ENCODE results near the gene TRAF2.
"Not testable (repeated sequence)": the region's sequence is repeated elsewhere in the genome, so short reads cannot be mapped to it uniquely, and the experiment has no call there.

The TRAF2 gene

GRCh38 chr9:136885950-136886578 lies at the start of gene TRAF2:
TRAF2 (plus strand) TSS chr9:136886516; CDS start chr9:136898741, 12,225 bp downstream.
- Mint-ChIP-seq H3K36me3 (ENCODE audit: low read depth) (no peaks in the 10 kb centered on the region), H3K27me3 (ENCODE audit: low read depth, poor library complexity) (no peaks in the 10 kb centered on the region), H3K9me3 (no peaks in the 10 kb centered on the region), H3K4me1 (peaks cover 9% of the 10 kb centered on the region), H3K4me3 (peak within 1 kb of the TSS; percentile 86), H3K27ac (peak within 1 kb of the TSS; percentile 55)
- DNase-seq: peak; percentile 99
- TF ChIP-seq, protein P1, sequence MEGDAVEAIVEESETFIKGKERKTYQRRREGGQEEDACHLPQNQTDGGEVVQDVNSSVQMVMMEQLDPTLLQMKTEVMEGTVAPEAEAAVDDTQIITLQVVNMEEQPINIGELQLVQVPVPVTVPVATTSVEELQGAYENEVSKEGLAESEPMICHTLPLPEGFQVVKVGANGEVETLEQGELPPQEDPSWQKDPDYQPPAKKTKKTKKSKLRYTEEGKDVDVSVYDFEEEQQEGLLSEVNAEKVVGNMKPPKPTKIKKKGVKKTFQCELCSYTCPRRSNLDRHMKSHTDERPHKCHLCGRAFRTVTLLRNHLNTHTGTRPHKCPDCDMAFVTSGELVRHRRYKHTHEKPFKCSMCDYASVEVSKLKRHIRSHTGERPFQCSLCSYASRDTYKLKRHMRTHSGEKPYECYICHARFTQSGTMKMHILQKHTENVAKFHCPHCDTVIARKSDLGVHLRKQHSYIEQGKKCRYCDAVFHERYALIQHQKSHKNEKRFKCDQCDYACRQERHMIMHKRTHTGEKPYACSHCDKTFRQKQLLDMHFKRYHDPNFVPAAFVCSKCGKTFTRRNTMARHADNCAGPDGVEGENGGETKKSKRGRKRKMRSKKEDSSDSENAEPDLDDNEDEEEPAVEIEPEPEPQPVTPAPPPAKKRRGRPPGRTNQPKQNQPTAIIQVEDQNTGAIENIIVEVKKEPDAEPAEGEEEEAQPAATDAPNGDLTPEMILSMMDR (IDR thresholded peaks at IDR 0.05): no peak

GRCh38 chr9:136837146-136837855 lies 49.0 kb upstream of the TRAF2 start:
- Mint-ChIP-seq H3K9me3 (no peaks in the 10 kb centered on the region), H3K36me3 (ENCODE audit: low read depth) (peaks cover 9% of the 10 kb centered on the region), H3K4me1 (peaks cover 35% of the 10 kb centered on the region), H3K27me3 (ENCODE audit: low read depth, poor library complexity) (no peaks in the 10 kb centered on the region), H3K4me3 (no peak overlapping the region), H3K27ac (no peak overlapping the region)
- no peak for DNase-seq
- TF ChIP-seq, protein P1 (IDR thresholded peaks at IDR 0.05): no peak

- not testable (repeated sequence) for H3K36me3 Mint-ChIP-seq (ENCODE audit: low read depth); H3K9me3 Mint-ChIP-seq; H3K27ac Mint-ChIP-seq; H3K4me3 Mint-ChIP-seq; H3K27me3 Mint-ChIP-seq (ENCODE audit: low read depth, poor library complexity); DNase-seq
- peaks cover 37% of the 10 kb centered on the region for H3K4me1 Mint-ChIP-seq
These were observed 48.4 kb upstream of the TRAF2 start for GRCh38 chr9:136837856-136838277.

DNA sequence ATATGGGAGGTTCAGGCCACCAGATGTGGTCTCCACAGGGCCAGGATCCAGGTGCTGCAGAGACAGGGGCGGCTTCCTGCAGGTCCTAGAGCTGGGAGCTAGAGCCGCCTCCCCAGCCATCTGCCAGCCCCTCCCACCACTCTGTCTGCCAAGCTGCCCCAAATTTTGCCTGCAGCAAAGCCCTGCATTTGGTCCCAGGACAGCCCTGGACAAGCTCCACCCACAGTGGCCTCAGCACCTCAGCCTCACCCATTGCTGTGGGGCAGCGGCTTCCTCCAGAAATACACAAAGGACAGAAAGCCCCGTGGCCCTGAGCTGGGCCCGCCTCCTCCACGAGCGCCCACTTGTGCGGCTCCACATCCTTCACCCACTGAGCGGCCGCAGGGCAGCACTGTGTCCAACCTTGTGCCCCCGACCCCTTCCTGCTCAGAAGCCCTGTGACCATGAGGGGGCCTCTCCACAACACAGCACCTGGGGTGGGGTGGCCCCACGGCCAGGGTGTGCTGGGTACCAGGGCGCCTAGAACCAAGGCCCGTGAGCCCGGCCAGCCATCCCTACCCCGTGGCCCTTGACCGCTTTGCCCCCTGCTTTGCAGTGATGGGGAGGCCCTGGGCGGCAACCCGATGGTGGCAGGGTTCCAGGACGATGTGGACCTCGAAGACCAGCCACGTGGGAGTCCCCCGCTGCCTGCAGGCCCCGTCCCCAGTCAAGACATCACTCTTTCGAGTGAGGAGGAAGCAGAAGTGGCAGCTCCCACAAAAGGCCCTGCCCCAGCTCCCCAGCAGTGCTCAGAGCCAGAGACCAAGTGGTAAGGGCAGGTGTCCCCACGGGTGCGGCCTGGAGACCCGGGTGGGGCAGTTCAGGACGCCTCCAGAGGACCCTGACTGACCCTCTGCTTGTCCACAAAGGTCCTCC lies 47.7 kb upstream of the TRAF2 start:
- Mint-ChIP-seq H3K4me3 (no peak overlapping the region), H3K27ac (peak overlapping the region; percentile 39), H3K4me1 (peaks cover 37% of the 10 kb centered on the region), H3K9me3 (no peaks in the 10 kb centered on the region), H3K36me3 (ENCODE audit: low read depth) (peaks cover 6% of the 10 kb centered on the region), H3K27me3 (ENCODE audit: low read depth, poor library complexity) (no peaks in the 10 kb centered on the region)
- TF ChIP-seq, protein P1 (IDR thresholded peaks at IDR 0.05): no peak
- DNase-seq: no peak

GRCh38 chr9:136839229-136840139 lies 46.8 kb upstream of the TRAF2 start:
- H3K4me1 Mint-ChIP-seq: peaks cover 34% of the 10 kb centered on the region
- H3K36me3 Mint-ChIP-seq (ENCODE audit: low read depth): no peaks in the 10 kb centered on the region
- H3K4me3 Mint-ChIP-seq: peak overlapping the region; percentile 33
- no peaks in the 10 kb centered on the region for H3K27me3 Mint-ChIP-seq (ENCODE audit: low read depth, poor library complexity)
- no peak for DNase-seq
- no peaks in the 10 kb centered on the region for H3K9me3 Mint-ChIP-seq
- H3K27ac Mint-ChIP-seq: peak overlapping the region; percentile 91
- TF ChIP-seq, protein P1 (IDR thresholded peaks at IDR 0.05): no peak

All from nephron progenitor cell (in vitro differentiated cells).